ENCODE data around the gene KLK5.
"Not testable (repeated sequence)": the region's sequence is repeated elsewhere in the genome, so short reads cannot be mapped to it uniquely, and the experiment has no call there.

KLK5 gene

DNA sequence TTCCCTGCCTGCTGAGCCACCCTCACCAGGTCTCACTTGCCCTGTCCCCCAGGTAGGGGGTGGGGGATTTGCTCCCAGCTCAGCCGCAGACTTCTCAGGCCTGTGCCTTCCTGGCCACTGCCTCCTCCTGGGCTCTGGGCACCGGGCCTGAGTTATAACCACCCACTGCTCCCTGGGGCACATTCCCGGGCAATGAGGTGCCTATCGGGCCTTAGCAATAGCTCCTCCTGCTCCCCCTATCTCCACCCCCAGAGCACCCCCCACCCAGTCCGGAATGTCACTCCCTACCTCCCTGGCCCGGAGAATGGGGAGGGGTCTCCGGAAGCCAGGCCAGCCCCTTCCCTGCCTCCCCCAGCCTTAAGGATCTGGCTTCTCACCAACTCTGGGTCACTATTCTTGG lies at the start of gene KLK5:
Gene KLK5, minus strand, starts transcription at position 129 of the 400 bp plus-strand sequence. CDS start 381 bp downstream, outside the sequence.
- Histone ChIP-seq H3K4me3 (no peak within 1 kb of the TSS), H3K9me3 (ENCODE audit: low read depth, low read length) (no peaks in the 10 kb centered on the region), H3K36me3 (ENCODE audit: insufficient read depth, low read length) (no peaks in the 10 kb centered on the region), H3K9ac (ENCODE audit: insufficient read length) (no peak within 1 kb of the TSS), H3K27ac (no peak within 1 kb of the TSS)
- DNase-seq (ENCODE audit: low read depth, low spot score), result no peak
- TF ChIP-seq FOXP2 (optimal IDR thresholded peaks at IDR 0.05; ENCODE audit: control extremely low read depth, extremely low read length, insufficient read depth) (no peak), EZH2 (IDR thresholded peaks at IDR 0.05) (no peak), POLR2AphosphoS5 (IDR thresholded peaks at IDR 0.05; ENCODE audit: borderline replicate concordance, low read depth, low read length) (no peak)

GRCh38 chr19:51002089-51002532 lies 49.3 kb upstream of the KLK5 start:
- DNase-seq (ENCODE audit: low read depth, low spot score), result no peak
- H3K9ac ChIP-seq (ENCODE audit: insufficient read length), result no peak overlapping the region
- H3K36me3 ChIP-seq (ENCODE audit: insufficient read depth, low read length), result no peaks in the 10 kb centered on the region
- no peak overlapping the region for H3K27ac ChIP-seq
- no peak for TF ChIP-seq EZH2 (IDR thresholded peaks at IDR 0.05)
- no peak for TF ChIP-seq FOXP2 (optimal IDR thresholded peaks at IDR 0.05; ENCODE audit: control extremely low read depth, extremely low read length, insufficient read depth)
- TF ChIP-seq POLR2AphosphoS5 (IDR thresholded peaks at IDR 0.05; ENCODE audit: borderline replicate concordance, low read depth, low read length), result no peak
- no peaks in the 10 kb centered on the region for H3K9me3 ChIP-seq (ENCODE audit: low read depth, low read length)
- H3K4me3 ChIP-seq, result no peak overlapping the region; the same call in 1 of the 2 replicates

DNA sequence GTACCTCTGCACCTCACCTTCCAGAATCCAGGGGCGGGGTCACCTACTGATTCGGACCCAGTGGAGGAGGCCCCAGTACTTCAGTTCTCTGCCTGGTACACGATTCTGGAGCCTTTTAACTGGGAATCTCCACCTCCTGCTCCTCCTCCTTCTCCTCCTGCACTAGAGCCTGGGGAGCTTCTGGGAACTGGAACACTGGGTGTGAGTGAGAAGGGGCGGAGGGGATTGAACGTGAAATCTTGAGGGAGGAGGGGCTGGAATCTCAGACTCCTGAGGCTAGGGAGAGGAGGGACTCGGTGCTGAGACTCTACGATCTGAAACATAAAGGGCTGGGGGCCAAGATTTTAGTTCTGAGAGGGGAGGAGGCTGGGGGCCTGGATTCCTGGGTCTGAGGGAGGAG lies 48.7 kb upstream of the KLK5 start, which contains the start of gene KLK8:
Gene KLK8, minus strand, starts transcription at position 90 of the 400 bp plus-strand sequence. CDS start 437 bp downstream, outside the sequence.
- no peak for TF ChIP-seq EZH2 (IDR thresholded peaks at IDR 0.05)
- no peak for TF ChIP-seq POLR2AphosphoS5 (IDR thresholded peaks at IDR 0.05; ENCODE audit: borderline replicate concordance, low read depth, low read length)
- TF ChIP-seq FOXP2 (optimal IDR thresholded peaks at IDR 0.05; ENCODE audit: control extremely low read depth, extremely low read length, insufficient read depth), result no peak
- Histone ChIP-seq H3K9me3 (ENCODE audit: low read depth, low read length) (no peaks in the 10 kb centered on the region), H3K36me3 (ENCODE audit: insufficient read depth, low read length) (no peaks in the 10 kb centered on the region), H3K4me3 (no peak within 1 kb of the TSS; the same call in 1 of the 2 replicates), H3K9ac (ENCODE audit: insufficient read length) (no peak within 1 kb of the TSS), H3K27ac (no peak within 1 kb of the TSS)
- DNase-seq (ENCODE audit: low read depth, low spot score), result no peak

DNA sequence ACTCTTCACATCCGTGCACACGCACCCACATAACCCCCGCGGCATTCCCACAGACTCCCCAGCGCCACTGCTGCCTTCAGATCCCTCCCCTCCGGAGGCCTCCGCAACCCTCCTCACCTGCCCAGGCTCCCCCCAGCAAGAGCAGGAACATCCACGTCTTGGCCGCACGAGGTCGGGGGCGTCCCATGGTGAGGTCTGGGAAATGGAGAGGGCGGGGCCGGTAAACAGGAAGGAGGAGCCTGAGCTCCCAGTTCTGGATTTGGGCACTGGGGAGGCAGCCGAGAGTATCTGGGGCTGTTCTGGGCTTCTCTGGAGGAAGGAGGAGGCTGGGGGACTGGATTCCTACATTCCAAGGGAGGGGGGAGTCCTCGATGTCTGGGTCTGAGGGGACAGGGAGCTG lies 48.1 kb upstream of the KLK5 start:
- no peak overlapping the region for H3K9ac ChIP-seq (ENCODE audit: insufficient read length)
- no peak overlapping the region for H3K4me3 ChIP-seq
- TF ChIP-seq POLR2AphosphoS5 (IDR thresholded peaks at IDR 0.05; ENCODE audit: borderline replicate concordance, low read depth, low read length) (no peak), FOXP2 (optimal IDR thresholded peaks at IDR 0.05; ENCODE audit: control extremely low read depth, extremely low read length, insufficient read depth) (no peak), EZH2 (IDR thresholded peaks at IDR 0.05) (no peak)
- no peaks in the 10 kb centered on the region for H3K36me3 ChIP-seq (ENCODE audit: insufficient read depth, low read length)
- no peak for DNase-seq (ENCODE audit: low read depth, low spot score)
- H3K27ac ChIP-seq, result no peak overlapping the region
- H3K9me3 ChIP-seq (ENCODE audit: low read depth, low read length), result no peaks in the 10 kb centered on the region

- no peak for DNase-seq (ENCODE audit: low read depth, low spot score)
- Histone ChIP-seq H3K4me3 (no peak overlapping the region), H3K27ac (no peak overlapping the region), H3K9me3 (ENCODE audit: low read depth, low read length) (no peaks in the 10 kb centered on the region), H3K36me3 (ENCODE audit: insufficient read depth, low read length) (no peaks in the 10 kb centered on the region), H3K9ac (ENCODE audit: insufficient read length) (no peak overlapping the region)
- no peak for TF ChIP-seq POLR2AphosphoS5 (IDR thresholded peaks at IDR 0.05; ENCODE audit: borderline replicate concordance, low read depth, low read length)
- TF ChIP-seq EZH2 (IDR thresholded peaks at IDR 0.05), result no peak
- TF ChIP-seq FOXP2 (optimal IDR thresholded peaks at IDR 0.05; ENCODE audit: control extremely low read depth, extremely low read length, insufficient read depth), result no peak
Measured at GRCh38 chr19:51000426-51000825, 47.6 kb upstream of the KLK5 start.

GRCh38 chr19:50998686-50999085 lies 45.8 kb upstream of the KLK5 start:
- Histone ChIP-seq H3K9ac (ENCODE audit: insufficient read length) (no peak overlapping the region), H3K36me3 (ENCODE audit: insufficient read depth, low read length) (no peaks in the 10 kb centered on the region), H3K27ac (no peak overlapping the region), H3K9me3 (ENCODE audit: low read depth, low read length) (no peaks in the 10 kb centered on the region), H3K4me3 (no peak overlapping the region)
- DNase-seq (ENCODE audit: low read depth, low spot score), result no peak
- TF ChIP-seq FOXP2 (optimal IDR thresholded peaks at IDR 0.05; ENCODE audit: control extremely low read depth, extremely low read length, insufficient read depth), result no peak
- TF ChIP-seq POLR2AphosphoS5 (IDR thresholded peaks at IDR 0.05; ENCODE audit: borderline replicate concordance, low read depth, low read length), result no peak
- no peak for TF ChIP-seq EZH2 (IDR thresholded peaks at IDR 0.05)

- no peak for DNase-seq (ENCODE audit: low read depth, low spot score)
- no peak overlapping the region for H3K4me3 ChIP-seq
- no peak overlapping the region for H3K27ac ChIP-seq
- no peaks in the 10 kb centered on the region for H3K9me3 ChIP-seq (ENCODE audit: low read depth, low read length)
- no peaks in the 10 kb centered on the region for H3K36me3 ChIP-seq (ENCODE audit: insufficient read depth, low read length)
- H3K9ac ChIP-seq (ENCODE audit: insufficient read length), result no peak overlapping the region
- TF ChIP-seq FOXP2 (optimal IDR thresholded peaks at IDR 0.05; ENCODE audit: control extremely low read depth, extremely low read length, insufficient read depth) (no peak), POLR2AphosphoS5 (IDR thresholded peaks at IDR 0.05; ENCODE audit: borderline replicate concordance, low read depth, low read length) (no peak), EZH2 (IDR thresholded peaks at IDR 0.05) (no peak)
Measured at GRCh38 chr19:50998061-50998460, 45.2 kb upstream of the KLK5 start.

DNA sequence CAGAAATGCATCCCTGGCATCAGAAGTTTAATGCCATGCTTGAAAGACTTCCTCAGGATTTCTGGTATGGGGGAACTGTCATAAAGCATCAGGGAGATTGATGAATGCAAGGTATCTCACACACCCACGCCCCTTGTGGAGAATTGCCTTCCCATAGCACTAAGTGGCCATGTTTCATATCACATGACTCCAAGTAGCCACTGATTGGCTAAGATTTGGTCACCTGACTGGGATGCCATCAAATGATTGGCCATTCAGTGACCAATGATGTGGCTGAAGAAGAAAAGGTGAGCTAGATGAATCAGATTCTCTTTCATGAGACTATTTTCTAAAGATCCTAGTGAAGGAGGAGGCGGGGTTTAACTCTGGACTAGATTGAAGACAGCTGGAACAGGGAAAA lies 41.3 kb upstream of the KLK5 start:
- H3K27ac ChIP-seq, result no peak overlapping the region
- TF ChIP-seq FOXP2 (optimal IDR thresholded peaks at IDR 0.05; ENCODE audit: control extremely low read depth, extremely low read length, insufficient read depth), result no peak
- no peak for TF ChIP-seq EZH2 (IDR thresholded peaks at IDR 0.05)
- TF ChIP-seq POLR2AphosphoS5 (IDR thresholded peaks at IDR 0.05; ENCODE audit: borderline replicate concordance, low read depth, low read length), result no peak
- no peaks in the 10 kb centered on the region for H3K9me3 ChIP-seq (ENCODE audit: low read depth, low read length)
- no peak overlapping the region for H3K9ac ChIP-seq (ENCODE audit: insufficient read length)
- no peak overlapping the region for H3K4me3 ChIP-seq
- no peak for DNase-seq (ENCODE audit: low read depth, low spot score)
- H3K36me3 ChIP-seq (ENCODE audit: insufficient read depth, low read length), result no peaks in the 10 kb centered on the region

DNA sequence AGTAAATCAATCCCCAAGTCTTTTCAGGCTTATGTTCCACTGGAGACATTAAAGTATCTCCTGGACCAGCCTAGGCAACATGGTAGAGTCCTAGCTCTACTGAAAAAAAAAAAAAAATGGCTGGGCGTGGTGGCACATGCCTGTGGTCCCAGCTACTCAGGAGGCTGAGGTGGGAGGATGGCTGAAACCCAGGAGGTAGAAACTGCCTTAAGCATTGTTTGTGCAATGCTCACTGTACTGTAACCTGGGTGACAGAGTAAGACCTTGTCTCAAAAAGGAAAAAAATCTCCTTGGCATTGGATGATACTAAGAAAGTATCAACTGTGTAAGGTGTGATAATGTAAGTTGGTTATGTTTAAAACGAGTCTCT lies 39.8 kb upstream of the KLK5 start:
- DNase-seq (ENCODE audit: low read depth, low spot score), result no peak
- TF ChIP-seq EZH2 (IDR thresholded peaks at IDR 0.05) (no peak), FOXP2 (optimal IDR thresholded peaks at IDR 0.05; ENCODE audit: control extremely low read depth, extremely low read length, insufficient read depth) (no peak), POLR2AphosphoS5 (IDR thresholded peaks at IDR 0.05; ENCODE audit: borderline replicate concordance, low read depth, low read length) (no peak)
- Histone ChIP-seq H3K9ac (ENCODE audit: insufficient read length) (no peak overlapping the region), H3K27ac (no peak overlapping the region), H3K9me3 (ENCODE audit: low read depth, low read length) (no peaks in the 10 kb centered on the region), H3K4me3 (no peak overlapping the region), H3K36me3 (ENCODE audit: insufficient read depth, low read length) (no peaks in the 10 kb centered on the region)

- H3K9me3 ChIP-seq (ENCODE audit: low read depth, low read length); H3K4me3 ChIP-seq; H3K27ac ChIP-seq; H3K9ac ChIP-seq (ENCODE audit: insufficient read length); DNase-seq (ENCODE audit: low read depth, low spot score); H3K36me3 ChIP-seq (ENCODE audit: insufficient read depth, low read length): not testable (repeated sequence)
Measured at GRCh38 chr19:50984416-50984815, 31.6 kb upstream of the KLK5 start.
